ENCODE measurements around the gene SHB. TPM values are rescaled to one million over a fixed set of nuclear protein-coding genes. Genes with fewer than 3 reads are reported as not detected.

Gene SHB
- total RNA-seq, 1 experiment from 2014 or later, result 28.7 TPM

DNA sequence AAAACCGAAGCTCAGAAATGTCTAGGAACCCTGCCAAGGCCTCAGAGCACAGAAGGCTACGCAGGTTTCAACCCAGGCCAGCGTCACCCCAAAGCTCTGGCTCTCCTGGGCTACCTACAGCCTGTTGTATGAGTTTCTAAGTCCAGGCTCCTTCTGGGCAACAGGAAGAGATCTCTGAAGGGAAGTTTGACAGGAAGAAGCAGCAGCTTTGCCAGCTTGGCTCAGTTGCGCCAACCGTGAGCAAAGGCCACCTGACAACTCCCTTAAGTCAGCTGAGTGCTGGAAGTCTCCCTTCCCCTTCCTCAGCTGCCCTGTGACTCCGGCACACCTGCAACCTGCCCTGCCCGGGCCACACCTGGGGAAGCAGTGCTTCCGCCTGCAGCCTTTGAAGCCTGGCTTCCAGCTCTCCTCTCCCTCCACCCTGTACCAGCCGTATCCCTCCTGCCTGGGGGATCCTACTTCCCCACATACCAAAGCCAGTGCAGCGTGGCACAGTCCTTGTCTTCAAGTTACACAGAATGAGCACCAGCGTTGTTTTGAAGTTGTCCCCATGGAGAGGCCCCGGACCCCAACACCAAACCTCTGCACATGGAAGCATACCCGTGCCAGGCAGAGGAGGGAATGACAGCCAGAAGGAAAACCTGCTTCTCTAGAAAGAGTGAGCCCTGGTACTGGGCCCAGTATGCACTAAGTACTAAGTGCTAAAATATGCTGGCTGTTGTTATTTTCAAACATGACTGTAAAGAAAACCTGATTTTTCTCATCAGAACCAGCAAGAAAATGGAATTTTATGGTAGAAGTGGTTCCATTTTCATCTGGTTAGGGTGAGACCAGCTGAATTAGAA is 36.5 kb downstream of the SHB start:
- H3K9me2 ChIP-seq (ENCODE audit: insufficient read depth), result no peaks in the 10 kb centered on the region
- no peak overlapping the region for H3K9ac ChIP-seq (ENCODE audit: low read length)
- H3K9me3 ChIP-seq (ENCODE audit: control insufficient read depth in 1 of 2, insufficient read depth in 1 of 2, low read depth in 1 of 2, low read length in 2 of 2), result no peaks in the 10 kb centered on the region
- TF ChIP-seq ELF1 (IDR thresholded peaks at IDR 0.05; ENCODE audit: borderline replicate concordance, low read depth), result no peak
- no peak for TF ChIP-seq SIN3A (IDR thresholded peaks at IDR 0.05; ENCODE audit: low read depth)
- TF ChIP-seq, protein P1, sequence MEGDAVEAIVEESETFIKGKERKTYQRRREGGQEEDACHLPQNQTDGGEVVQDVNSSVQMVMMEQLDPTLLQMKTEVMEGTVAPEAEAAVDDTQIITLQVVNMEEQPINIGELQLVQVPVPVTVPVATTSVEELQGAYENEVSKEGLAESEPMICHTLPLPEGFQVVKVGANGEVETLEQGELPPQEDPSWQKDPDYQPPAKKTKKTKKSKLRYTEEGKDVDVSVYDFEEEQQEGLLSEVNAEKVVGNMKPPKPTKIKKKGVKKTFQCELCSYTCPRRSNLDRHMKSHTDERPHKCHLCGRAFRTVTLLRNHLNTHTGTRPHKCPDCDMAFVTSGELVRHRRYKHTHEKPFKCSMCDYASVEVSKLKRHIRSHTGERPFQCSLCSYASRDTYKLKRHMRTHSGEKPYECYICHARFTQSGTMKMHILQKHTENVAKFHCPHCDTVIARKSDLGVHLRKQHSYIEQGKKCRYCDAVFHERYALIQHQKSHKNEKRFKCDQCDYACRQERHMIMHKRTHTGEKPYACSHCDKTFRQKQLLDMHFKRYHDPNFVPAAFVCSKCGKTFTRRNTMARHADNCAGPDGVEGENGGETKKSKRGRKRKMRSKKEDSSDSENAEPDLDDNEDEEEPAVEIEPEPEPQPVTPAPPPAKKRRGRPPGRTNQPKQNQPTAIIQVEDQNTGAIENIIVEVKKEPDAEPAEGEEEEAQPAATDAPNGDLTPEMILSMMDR (IDR thresholded peaks at IDR 0.05 in 2 of 3, conservative IDR thresholded peaks at IDR 0.05 in 1 of 3; ENCODE audit: borderline replicate concordance in 1 of 3, insufficient read depth in 1 of 3, low read depth in 2 of 3, low read length in 2 of 3), result no peak
- no peak for TF ChIP-seq SP1 (IDR thresholded peaks at IDR 0.05; ENCODE audit: low read depth)
- TF ChIP-seq CEBPB (IDR thresholded peaks at IDR 0.05; ENCODE audit: low read depth), result no peak
- no peak for TF ChIP-seq EGR1 (IDR thresholded peaks at IDR 0.05; ENCODE audit: low read depth)
- TF ChIP-seq, protein P2, sequence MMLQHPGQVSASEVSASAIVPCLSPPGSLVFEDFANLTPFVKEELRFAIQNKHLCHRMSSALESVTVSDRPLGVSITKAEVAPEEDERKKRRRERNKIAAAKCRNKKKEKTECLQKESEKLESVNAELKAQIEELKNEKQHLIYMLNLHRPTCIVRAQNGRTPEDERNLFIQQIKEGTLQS (IDR thresholded peaks at IDR 0.05), result no peak
- TF ChIP-seq, protein P3, sequence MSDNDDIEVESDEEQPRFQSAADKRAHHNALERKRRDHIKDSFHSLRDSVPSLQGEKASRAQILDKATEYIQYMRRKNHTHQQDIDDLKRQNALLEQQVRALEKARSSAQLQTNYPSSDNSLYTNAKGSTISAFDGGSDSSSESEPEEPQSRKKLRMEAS (IDR thresholded peaks at IDR 0.05), result no peak
- no peak for TF ChIP-seq POLR2AphosphoS5 (IDR thresholded peaks at IDR 0.05; ENCODE audit: low read depth, low read length)
- no peak for TF ChIP-seq TCF7L2 (IDR thresholded peaks at IDR 0.05; ENCODE audit: borderline replicate concordance, extremely low read depth, insufficient read depth, insufficient read length)
- no peak for TF ChIP-seq ZFX (IDR thresholded peaks at IDR 0.05)
- TF ChIP-seq POLR2A (IDR thresholded peaks at IDR 0.05; ENCODE audit: borderline replicate concordance, extremely low read depth, insufficient read depth, insufficient read length), result no peak
- TF ChIP-seq EZH2 (IDR thresholded peaks at IDR 0.05), result no peak
- TF ChIP-seq FOSL1 (IDR thresholded peaks at IDR 0.05; ENCODE audit: low read depth), result no peak
- TF ChIP-seq YY1 (IDR thresholded peaks at IDR 0.05; ENCODE audit: extremely low read depth, insufficient replicate concordance, low read depth, low read length), result no peak
- TF ChIP-seq RAD21 (IDR thresholded peaks at IDR 0.05; ENCODE audit: low read depth), result no peak
- TF ChIP-seq EZH2phosphoT487 (IDR thresholded peaks at IDR 0.05; ENCODE audit: borderline replicate concordance), result no peak
- no peak for TF ChIP-seq SRF (IDR thresholded peaks at IDR 0.05; ENCODE audit: low read depth)
- H4K20me1 ChIP-seq (ENCODE audit: insufficient read depth), result 0 out of 2 replicates have a peak, but pooled peaks cover 2% of the 10 kb centered on the region
- RAD21 ChIA-PET (ENCODE audit: low non-redundant PET in 1 of 2, low total read pairs in 2 of 2, uncharacterized antibody in 2 of 2, unreplicated experiment in 2 of 2), result no interaction called here
- peaks cover 100% of the 10 kb centered on the region for H3K79me2 ChIP-seq (ENCODE audit: insufficient read depth, low read length)
- no peak overlapping the region for H3K27ac ChIP-seq (ENCODE audit: low read depth, low read length)
- intact Hi-C loops (cut with micrococcal nuclease), result no loop called here
- no TSS peak for BruUV-seq (replicated peaks)
- ATAC-seq (no peak), DNase-seq (ENCODE audit: low read depth, low spot score) (no peak)
- H3K4me3 ChIP-seq (replicated peaks in 1 of 2; ENCODE audit: low read depth in 1 of 2, low read length in 2 of 2), result no peak overlapping the region
- no peaks in the 10 kb centered on the region for H3K27me3 ChIP-seq (ENCODE audit: insufficient read depth, low read length)
- POLR2A ChIA-PET, result no interaction called here
- peaks cover 52 to 82% of the 10 kb centered on the region in 2 experiments for H3K4me1 ChIP-seq (ENCODE audit: control insufficient read depth in 1 of 2, insufficient read depth in 2 of 2, low read length in 2 of 2)
- H3K36me3 ChIP-seq (ENCODE audit: control insufficient read depth in 1 of 2, insufficient read depth in 2 of 2, low read length in 2 of 2), result no peaks in the 10 kb centered on the region
- no peak overlapping the region for H3K4me2 ChIP-seq (ENCODE audit: low read length)
- CTCF ChIA-PET, result no interaction called here
- no peak overlapping the region for H2AFZ ChIP-seq (ENCODE audit: low read depth, low read length, poor library complexity, severe bottlenecking)
